HCT116 (cell line): ENCODE results near the gene MTMR12. TPM values are rescaled to one million over a fixed set of nuclear protein-coding genes. Genes with fewer than 3 reads are reported as not detected.

Source experiments
- ATAC-seq: fragments of 200-7000 bp; cut with Tn5 transposase; 2 replicates; pipeline ENCODE4 v1.9.1; 2020; ENCODE audit warnings: mild to moderate bottlenecking, moderate library complexity
- BruUV-seq: library from RNA; stranded (reverse); fragments of 400-500 nt; replicated peaks from 2 replicates; lab custom pipeline; 2021; lab: Mats Ljungman, UMichigan
- CTCF ChIA-PET: fragments of 300-600 bp; sonication (Branson Sonifier 250); formaldehyde crosslinking; loops from one replicate; lab custom pipeline; 2021; ENCODE audit warnings: antibody characterized with exemption; lab: Charles Lee
- POLR2A ChIA-PET: fragments of 300-600, 350-600 bp; sonication (Branson Sonifier 250); formaldehyde crosslinking; loops from one replicate; lab custom pipeline; 2021; ENCODE audit warnings: antibody characterized with exemption; lab: Charles Lee
- RAD21 ChIA-PET, 2 experiments: fragments of 300-600 bp; sonication (Branson Sonifier 250); formaldehyde crosslinking; loops; one replicate each; lab custom pipeline; 2023; ENCODE audit warnings: low total read pairs in 2 of 2; ENCODE audit not compliant: uncharacterized antibody in 2 of 2, unreplicated experiment in 2 of 2, low non-redundant PET in 1 of 2; lab: Charles Lee
- DNase-seq: peaks from one replicate; pipeline ENCODE4 v3.0.0-alpha.2; 2010; ENCODE audit warnings: low read depth, low spot score
- H2AFZ ChIP-seq: fragments of 200-600 bp; shearing (Covaris generic), sonication (generic); 2 replicates; pipeline ENCODE4 v1.6.1; 2017; ENCODE audit warnings: low read depth, mixed run types, mixed read lengths, antibody characterized with exemption, low read length; ENCODE audit not compliant: poor library complexity, severe bottlenecking
- H3K27ac ChIP-seq: 2 replicates; pipeline ENCODE4 v1.5.1; 2012; ENCODE audit warnings: low read depth, low read length
- H3K27me3 ChIP-seq: fragments of 200-600 bp; sonication (generic); 2 replicates; pipeline ENCODE4 v1.6.1; 2016; ENCODE audit warnings: mixed run types, low read length, mixed read lengths; ENCODE audit not compliant: insufficient read depth
- H3K36me3 ChIP-seq, 2 experiments: fragments of 200-500 bp in 1 of 2; fragments of 200-600 bp in 1 of 2; sonication (Bioruptor generic) in 1 of 2; sonication (generic) in 1 of 2; 2 replicates each; pipeline versions ENCODE4 v1.5.1 to v1.6.1; 2014 to 2016; ENCODE audit warnings: low read length in 2 of 2, inconsistent platforms in 1 of 2, mixed read lengths in 1 of 2, mixed run types in 1 of 2; ENCODE audit not compliant: insufficient read depth in 2 of 2, control insufficient read depth in 1 of 2
- H3K4me1 ChIP-seq, 2 experiments: fragments of 200-600 bp in 1 of 2; sonication (generic) in 1 of 2; 2 replicates each; pipeline versions ENCODE4 v1.5.1 to v1.6.1; 2012 to 2017; ENCODE audit warnings: low read length in 2 of 2, inconsistent platforms in 1 of 2, mild to moderate bottlenecking in 1 of 2, mixed read lengths in 1 of 2, mixed run types in 1 of 2, moderate library complexity in 1 of 2; ENCODE audit not compliant: insufficient read depth in 2 of 2, control insufficient read depth in 1 of 2
- H3K4me2 ChIP-seq: fragments of 200-600 bp; sonication (generic); 2 replicates; pipeline ENCODE4 v1.6.1; 2017; ENCODE audit warnings: mixed run types, low read length, mixed read lengths
- H3K4me3 ChIP-seq, 2 experiments: fragments of 200-600 bp in 1 of 2; sonication (generic) in 1 of 2; replicated peaks in 1 of 2; 2 replicates each; pipeline ENCODE4 v1.5.1; 2011 to 2016; ENCODE audit warnings: low read length in 2 of 2, control low read depth in 1 of 2, low read depth in 1 of 2, mild to moderate bottlenecking in 1 of 2, mixed read lengths in 1 of 2, mixed run types in 1 of 2
- H3K79me2 ChIP-seq: fragments of 200-600 bp; sonication (generic); 2 replicates; pipeline ENCODE4 v1.6.1; 2017; ENCODE audit warnings: mild to moderate bottlenecking, mixed run types, low read length, moderate library complexity, mixed read lengths; ENCODE audit not compliant: insufficient read depth
- H3K9ac ChIP-seq: fragments of 200-600 bp; sonication (generic); 2 replicates; pipeline ENCODE4 v1.6.1; 2016; ENCODE audit warnings: low read length, mixed read lengths
- H3K9me2 ChIP-seq: fragments of 200-600 bp; sonication (generic), shearing (Covaris generic); 2 replicates; pipeline ENCODE4 v1.6.1; 2017; ENCODE audit warnings: mixed run types, mild to moderate bottlenecking, moderate library complexity; ENCODE audit not compliant: insufficient read depth
- H3K9me3 ChIP-seq, 2 experiments: fragments of 200-500 bp in 1 of 2; fragments of 200-600 bp in 1 of 2; sonication (Bioruptor generic) in 1 of 2; sonication (generic) in 1 of 2; 2 replicates each; pipeline ENCODE4 v1.6.1; 2014 to 2017; ENCODE audit warnings: low read length in 2 of 2, mixed read lengths in 2 of 2, inconsistent platforms in 1 of 2, low read depth in 1 of 2, mild to moderate bottlenecking in 1 of 2, mixed run types in 1 of 2, moderate library complexity in 1 of 2; ENCODE audit not compliant: control insufficient read depth in 1 of 2, insufficient read depth in 1 of 2
- H4K20me1 ChIP-seq: fragments of 200-600 bp; sonication (generic), shearing (Covaris generic); 2 replicates; pipeline ENCODE4 v1.6.1; 2017; ENCODE audit warnings: mixed run types, mild to moderate bottlenecking, moderate library complexity; ENCODE audit not compliant: insufficient read depth
- CBX3 ChIP-seq: IDR thresholded peaks from 2 replicates; pipeline ENCODE4 v1.6.1; 2012; ENCODE audit warnings: low read depth
- CEBPB ChIP-seq: IDR thresholded peaks from 2 replicates; pipeline ENCODE4 v1.6.1; 2012; ENCODE audit warnings: low read depth
- CTCF ChIP-seq, 3 experiments: fragments of 200-600 bp in 1 of 3; sonication (generic) in 1 of 3; IDR thresholded peaks in 2 of 3; conservative IDR thresholded peaks in 1 of 3; 2 replicates each; pipeline ENCODE4 v1.5.1; 2012 to 2017; ENCODE audit warnings: low read depth in 2 of 3, low read length in 2 of 3, antibody characterized with exemption in 1 of 3, borderline replicate concordance in 1 of 3, control low read depth in 1 of 3, mild to moderate bottlenecking in 1 of 3, mixed read lengths in 1 of 3, mixed run types in 1 of 3, moderate library complexity in 1 of 3; ENCODE audit not compliant: insufficient read depth in 1 of 3
- EGR1 ChIP-seq: IDR thresholded peaks from 2 replicates; pipeline ENCODE4 v1.6.1; 2012; ENCODE audit warnings: low read depth
- ELF1 ChIP-seq: IDR thresholded peaks from 2 replicates; pipeline ENCODE4 v1.6.1; 2012; ENCODE audit warnings: low read depth, borderline replicate concordance
- EZH2 ChIP-seq: fragments of 200-600 bp; sonication (generic); IDR thresholded peaks from 2 replicates; pipeline ENCODE4 v1.6.1; 2017; ENCODE audit warnings: antibody characterized with exemption, mixed run types
- EZH2phosphoT487 ChIP-seq: fragments of 200-600 bp; IDR thresholded peaks from 2 replicates; pipeline ENCODE4 v1.6.1; 2018; ENCODE audit warnings: antibody characterized with exemption, borderline replicate concordance
- FOSL1 ChIP-seq: IDR thresholded peaks from 2 replicates; pipeline ENCODE4 v1.6.1; 2012; ENCODE audit warnings: low read depth
- JUND ChIP-seq: IDR thresholded peaks from 2 replicates; pipeline ENCODE4 v1.6.1; 2012
- MAX ChIP-seq: IDR thresholded peaks from 2 replicates; pipeline ENCODE4 v1.6.1; 2012
- POLR2AphosphoS5 ChIP-seq: IDR thresholded peaks from 2 replicates; pipeline ENCODE4 v1.6.1; 2011; ENCODE audit warnings: mild to moderate bottlenecking, low read depth, low read length, moderate library complexity
- SP1 ChIP-seq: IDR thresholded peaks from 2 replicates; pipeline ENCODE4 v1.6.1; 2012; ENCODE audit warnings: low read depth
- SRF ChIP-seq: IDR thresholded peaks from 2 replicates; pipeline ENCODE4 v1.6.1; 2012; ENCODE audit warnings: low read depth
- TCF7L2 ChIP-seq: IDR thresholded peaks from 2 replicates; pipeline ENCODE4 v1.7.0; 2011; ENCODE audit warnings: borderline replicate concordance, inconsistent platforms; ENCODE audit not compliant: insufficient read depth, insufficient read length; ENCODE audit errors: extremely low read depth
- YY1 ChIP-seq: IDR thresholded peaks from 2 replicates; pipeline ENCODE4 v1.6.1; 2011; ENCODE audit warnings: low read length, low read depth, moderate library complexity, mild to moderate bottlenecking; ENCODE audit not compliant: insufficient replicate concordance; ENCODE audit errors: extremely low read depth
- ZFX ChIP-seq: fragments of 450-650 bp; IDR thresholded peaks from 2 replicates; pipeline ENCODE4 v1.6.1; 2017
- ZNF274 ChIP-seq: fragments of 200-500 bp; sonication (Bioruptor generic); IDR thresholded peaks from 2 replicates; pipeline ENCODE4 v1.6.1; 2014; ENCODE audit warnings: mild to moderate bottlenecking, low read depth, low read length, inconsistent platforms
- intact Hi-C: fragments of 100-400 bp; cut with micrococcal nuclease; formaldehyde crosslinking; loops from 2 replicates; pipeline ENCODE4 v1.10.0; 2022
- total RNA-seq: library from RNA; stranded (reverse); gene quantifications from one replicate; pipeline ENCODE4 v1.2.1, GENCODE V29; 2021; ENCODE audit not compliant: unreplicated experiment
- TF ChIP-seq, protein P1 (sequence below): IDR thresholded peaks from 2 replicates; pipeline ENCODE4 v1.6.1; 2012

The MTMR12 gene
- total RNA-seq, 1 experiment from 2014 or later: 27.3 TPM

- TF ChIP-seq CTCF (IDR thresholded peaks at IDR 0.05 in 2 of 3, conservative IDR thresholded peaks at IDR 0.05 in 1 of 3; ENCODE audit: borderline replicate concordance in 1 of 3, insufficient read depth in 1 of 3, low read depth in 2 of 3, low read length in 2 of 3) (no peak), ZFX (no peak), EGR1 (no peak), CBX3 (no peak), YY1 (no peak), POLR2AphosphoS5 (no peak), SP1 (no peak)
These were observed 44.9 kb upstream of the MTMR12 start (continued) for GRCh38 chr5:32357658-32358057.

DNA sequence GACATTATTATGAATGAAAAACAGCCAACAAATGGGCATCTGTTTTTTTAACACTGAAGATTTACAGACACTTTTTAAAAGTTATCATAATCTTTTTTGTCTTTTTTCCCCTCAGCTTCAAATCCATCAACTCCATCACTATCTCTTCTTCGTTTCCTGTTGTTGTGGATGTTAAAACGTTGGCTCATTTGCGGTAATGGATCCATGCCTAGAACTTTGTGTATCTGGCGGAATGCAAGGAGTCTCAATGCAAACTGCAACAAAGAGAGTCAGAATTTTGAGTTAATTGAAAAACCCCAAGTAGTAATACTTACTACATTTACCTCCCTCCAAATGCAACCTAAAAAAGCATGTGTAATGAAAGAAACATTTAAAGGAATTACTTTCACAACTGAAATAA lies 42.9 kb upstream of the MTMR12 start:
- RAD21 ChIA-PET: no interaction called here
- Histone ChIP-seq H3K36me3 (peaks cover 5 to 14% of the 10 kb centered on the region in 2 experiments; a peak in 2 of 4 replicates), H3K9ac (no peak overlapping the region), H3K27ac (no peak overlapping the region), H3K79me2 (no peaks in the 10 kb centered on the region), H3K9me3 (no peaks in the 10 kb centered on the region), H3K4me3 (no peak overlapping the region), H3K4me1 (no peaks in the 10 kb centered on the region)
- intact Hi-C loops: no loop called here
- CTCF ChIA-PET: no interaction called here
- no peak for DNase-seq
- no TSS peak for BruUV-seq
- ATAC-seq: no peak
- TF ChIP-seq MAX (no peak), CEBPB (no peak), POLR2AphosphoS5 (no peak), FOSL1 (no peak), ZNF274 (no peak), EZH2phosphoT487 (no peak), SRF (no peak), JUND (no peak), SP1 (no peak), ELF1 (no peak), EZH2 (no peak), CBX3 (no peak), TCF7L2 (no peak), CTCF (IDR thresholded peaks at IDR 0.05 in 2 of 3, conservative IDR thresholded peaks at IDR 0.05 in 1 of 3; ENCODE audit: borderline replicate concordance in 1 of 3, insufficient read depth in 1 of 3, low read depth in 2 of 3, low read length in 2 of 3) (no peak), ZFX (no peak)
- TF ChIP-seq, protein P1, sequence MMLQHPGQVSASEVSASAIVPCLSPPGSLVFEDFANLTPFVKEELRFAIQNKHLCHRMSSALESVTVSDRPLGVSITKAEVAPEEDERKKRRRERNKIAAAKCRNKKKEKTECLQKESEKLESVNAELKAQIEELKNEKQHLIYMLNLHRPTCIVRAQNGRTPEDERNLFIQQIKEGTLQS: no peak
- TF ChIP-seq, all 23 proteins: peak for 0
- Histone ChIP-seq H4K20me1 (no peaks in the 10 kb centered on the region), H3K9me2 (no peaks in the 10 kb centered on the region), H2AFZ (no peak overlapping the region), H3K27me3 (no peaks in the 10 kb centered on the region), H3K4me2 (no peak overlapping the region)
- POLR2A ChIA-PET: no interaction called here
